AG04449 (cell line): Measurements from ENCODE around the gene HHATL.

Experiments used
- CTCF ChIA-PET: fragments of 350-600 bp; formaldehyde crosslinking; extraction: SDS; loops from one replicate; lab custom pipeline; 2021; ENCODE audit warnings: antibody characterized with exemption; lab: Yijun Ruan, JAX
- POLR2A ChIA-PET: fragments of 400-600, 350-600 bp; formaldehyde crosslinking; extraction: SDS; loops from one replicate; lab custom pipeline; 2020; ENCODE audit warnings: antibody characterized with exemption, inconsistent platforms; lab: Yijun Ruan, JAX
- DNase-seq: peaks from one replicate; pipeline ENCODE4 v3.0.0-alpha.2; 2010; ENCODE audit warnings: low read depth, low spot score
- H3K4me3 ChIP-seq: 2 replicates; pipeline ENCODE4 v1.5.1; 2011; ENCODE audit warnings: low read depth, mild to moderate bottlenecking, control low read depth, low read length
- CTCF ChIP-seq: IDR thresholded peaks from one replicate; pipeline ENCODE4 v1.5.1; 2011; ENCODE audit warnings: mild to moderate bottlenecking, moderate library complexity, low read length, control low read depth, inconsistent platforms; ENCODE audit not compliant: insufficient read depth; ENCODE audit errors: missing control alignments

HHATL gene

GRCh38 chr3:42652611-42653302 is 49.8 kb downstream of the HHATL start:
- POLR2A ChIA-PET, result interaction anchor here (0.9 to 2.8 kb wide), 4 partner anchors 8 to 93 kb away, joined by 3 to 15 read pairs (median 7); partner anchors contain the start of gene NKTR
- peak overlapping the region; percentile 78 for H3K4me3 ChIP-seq
- CTCF ChIA-PET, result interaction anchor here (1.1 to 3.3 kb wide), 8 partner anchors 10 to 95 kb away, joined by 3 to 36 read pairs (median 8); no protein-coding TSS in a partner anchor
- TF ChIP-seq CTCF, result no peak
- peak; percentile 21 for DNase-seq

GRCh38 chr3:42652251-42652610 is 50.4 kb downstream of the HHATL start:
- CTCF ChIA-PET, result interaction anchor here (1.0 to 3.3 kb wide), 9 partner anchors 10 to 96 kb away, joined by 3 to 36 read pairs (median 6); no protein-coding TSS in a partner anchor
- H3K4me3 ChIP-seq, result peak overlapping the region; percentile 78
- POLR2A ChIA-PET, result interaction anchor here (0.6 to 2.8 kb wide), 5 partner anchors 9 to 94 kb away, joined by 3 to 15 read pairs (median 4); partner anchors contain the start of gene NKTR

GRCh38 chr3:42651248-42652091 is 51.1 kb downstream of the HHATL start:
- DNase-seq, result peak; percentile 19
- ChIA-PET POLR2A (interaction anchor here (0.6 to 2.8 kb wide), 6 partner anchors 10 to 94 kb away, joined by 3 to 15 read pairs (median 4); partner anchors contain the start of gene NKTR), CTCF (interaction anchor here (1.0 to 3.3 kb wide), 10 partner anchors 9 to 422 kb away, joined by 3 to 36 read pairs (median 5); no protein-coding TSS in a partner anchor)
- H3K4me3 ChIP-seq, result peak overlapping the region; percentile 9
- no peak for TF ChIP-seq CTCF

More at GRCh38 chr3:42652251-42652610, 50.4 kb downstream of the HHATL start:
- DNase-seq, result no peak
- no peak for TF ChIP-seq CTCF

GRCh38 chr3:42649783-42650182 is 52.8 kb downstream of the HHATL start:
- no peak for DNase-seq
- CTCF ChIA-PET, result interaction anchor here (0.6 to 3.0 kb wide), 4 partner anchors 12 to 95 kb away, joined by 3 to 11 read pairs (median 6); no protein-coding TSS in a partner anchor

GRCh38 chr3:42649006-42649405 is 53.6 kb downstream of the HHATL start:
- no peak for DNase-seq
- H3K4me3 ChIP-seq, result no peak overlapping the region
- ChIA-PET CTCF (no interaction called here), POLR2A (interaction anchor here (1.2 kb wide), 1 partner anchor 20 kb away, joined by 3 read pairs; no protein-coding TSS in a partner anchor)
- no peak for TF ChIP-seq CTCF

More at GRCh38 chr3:42649783-42650182, 52.8 kb downstream of the HHATL start:
- H3K4me3 ChIP-seq, result no peak overlapping the region
- no peak for TF ChIP-seq CTCF
- POLR2A ChIA-PET, result no interaction called here
